ENCODE results near the gene SLC25A21.

The SLC25A21 gene

DNA sequence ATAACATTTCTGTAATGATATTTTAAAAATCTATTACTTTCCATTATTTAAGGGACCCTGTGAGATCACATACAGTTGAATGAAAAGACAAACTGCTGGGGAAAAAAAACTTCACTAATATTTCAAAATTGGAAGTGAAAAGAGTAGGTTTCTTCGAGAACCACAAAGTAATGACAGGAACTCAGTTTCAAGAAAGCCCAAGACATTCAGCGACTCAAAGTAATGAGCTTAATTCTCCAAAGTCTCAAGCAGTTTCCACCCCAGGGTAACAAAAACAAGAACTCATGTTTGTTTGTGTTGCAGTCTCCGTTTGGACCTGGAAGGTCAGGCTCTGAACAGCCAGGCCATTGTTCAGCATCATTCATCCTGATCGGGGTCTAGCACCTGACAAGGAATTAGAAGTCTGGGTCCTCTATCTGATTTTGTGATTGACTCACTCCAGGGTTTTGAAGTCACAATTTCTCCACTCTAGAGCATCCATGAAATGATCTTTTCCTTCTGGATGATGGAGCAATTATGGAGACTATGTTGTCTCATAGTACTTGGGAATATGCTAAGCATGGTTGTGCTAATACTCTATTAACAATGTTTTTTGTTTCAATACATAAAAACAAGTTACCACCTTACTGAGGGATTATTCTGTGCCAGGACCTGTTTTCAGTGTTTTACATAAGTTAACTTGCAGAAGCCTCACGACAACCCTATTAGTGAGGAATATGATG, 126.9 kb downstream of the SLC25A21 start:
- DNase-seq (no peak), ATAC-seq (no peak)

DNA sequence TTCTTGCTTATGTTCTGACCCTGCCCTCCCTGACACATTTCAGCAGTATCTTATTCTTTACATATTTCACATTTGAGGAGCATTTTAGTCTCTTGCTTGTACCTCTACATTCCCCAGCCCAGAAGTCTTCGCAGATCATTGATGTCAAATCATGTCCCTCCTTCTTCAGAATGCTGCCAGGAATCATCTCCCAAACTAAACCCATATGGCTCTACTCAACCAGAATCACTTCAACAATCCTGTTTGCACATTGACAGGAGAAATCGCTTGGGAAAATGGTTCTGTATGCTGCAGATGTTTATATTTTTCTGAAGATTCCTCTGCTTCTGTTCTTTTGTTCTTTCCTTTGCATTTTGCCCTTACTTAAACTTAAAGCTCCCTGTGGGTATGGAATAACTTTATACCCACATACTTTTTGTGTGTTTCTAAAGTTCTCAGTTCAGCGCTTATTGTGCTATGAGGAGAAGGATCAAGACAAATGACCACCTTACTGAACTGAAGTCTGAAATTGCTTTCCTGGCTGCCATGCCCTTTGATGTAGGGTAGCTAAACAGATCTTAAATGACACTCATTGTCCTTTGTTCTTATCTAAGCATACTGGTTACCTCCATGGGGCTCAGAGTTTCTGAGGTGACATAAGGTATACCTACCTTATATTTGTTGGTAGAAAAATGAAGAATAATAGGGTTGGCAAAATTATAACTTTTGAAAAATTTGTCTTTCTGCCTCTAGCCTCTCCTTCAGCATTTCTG, 134.6 kb downstream of the SLC25A21 start:
- DNase-seq: no peak
- no peak for ATAC-seq

DNA sequence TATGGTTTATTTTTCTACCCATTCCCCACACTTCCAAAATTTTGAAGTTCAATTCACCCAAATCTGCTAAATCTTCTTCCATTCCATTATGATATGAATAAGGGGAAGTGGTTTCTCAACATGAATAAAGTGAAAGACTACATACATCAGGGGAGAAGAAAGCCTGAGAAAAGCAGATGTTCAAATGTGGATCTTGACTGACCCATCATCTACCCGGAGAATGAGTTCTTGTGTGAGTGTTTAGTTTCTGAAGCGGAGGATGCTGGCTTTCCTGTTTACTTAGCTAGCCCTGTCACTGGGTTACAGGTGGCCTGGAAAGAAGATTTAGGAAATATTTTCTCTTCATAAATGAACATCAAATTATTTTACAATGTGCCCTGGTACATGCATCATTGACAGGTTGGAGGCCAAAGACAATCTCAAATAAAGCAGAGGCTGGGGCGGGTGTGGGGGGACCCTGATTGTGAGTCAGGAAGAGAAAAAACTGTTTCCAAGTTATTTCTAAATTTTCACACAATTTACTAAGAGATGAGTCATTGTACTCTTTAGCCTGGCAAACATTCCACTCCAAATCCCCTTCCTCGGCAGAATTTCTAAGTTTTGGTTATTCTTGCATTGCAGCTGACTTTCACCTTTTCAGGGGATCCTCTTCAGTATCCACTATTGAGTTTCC, 135.6 kb downstream of the SLC25A21 start:
- ATAC-seq (no peak), DNase-seq (no peak)

DNA sequence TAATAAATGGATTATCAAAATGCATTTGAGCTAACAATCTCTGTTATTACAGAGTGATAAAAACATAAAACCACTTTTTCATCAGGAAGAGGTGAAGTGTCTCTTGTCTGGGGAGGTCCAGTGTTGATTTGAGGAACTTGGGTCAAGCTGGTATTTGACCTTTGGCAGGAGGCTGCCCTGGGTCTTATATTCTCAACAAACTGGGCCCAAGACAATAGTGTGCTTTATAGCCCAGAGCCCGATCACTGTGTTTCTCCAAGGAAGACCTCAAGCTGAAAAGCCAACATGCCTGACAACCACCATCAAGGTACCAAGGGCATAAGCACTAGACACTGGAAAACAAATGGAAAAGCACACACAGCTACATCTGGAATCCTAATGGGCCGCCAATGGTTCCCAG, 137.0 kb downstream of the SLC25A21 start:
- DNase-seq (no peak), ATAC-seq (no peak)

DNA sequence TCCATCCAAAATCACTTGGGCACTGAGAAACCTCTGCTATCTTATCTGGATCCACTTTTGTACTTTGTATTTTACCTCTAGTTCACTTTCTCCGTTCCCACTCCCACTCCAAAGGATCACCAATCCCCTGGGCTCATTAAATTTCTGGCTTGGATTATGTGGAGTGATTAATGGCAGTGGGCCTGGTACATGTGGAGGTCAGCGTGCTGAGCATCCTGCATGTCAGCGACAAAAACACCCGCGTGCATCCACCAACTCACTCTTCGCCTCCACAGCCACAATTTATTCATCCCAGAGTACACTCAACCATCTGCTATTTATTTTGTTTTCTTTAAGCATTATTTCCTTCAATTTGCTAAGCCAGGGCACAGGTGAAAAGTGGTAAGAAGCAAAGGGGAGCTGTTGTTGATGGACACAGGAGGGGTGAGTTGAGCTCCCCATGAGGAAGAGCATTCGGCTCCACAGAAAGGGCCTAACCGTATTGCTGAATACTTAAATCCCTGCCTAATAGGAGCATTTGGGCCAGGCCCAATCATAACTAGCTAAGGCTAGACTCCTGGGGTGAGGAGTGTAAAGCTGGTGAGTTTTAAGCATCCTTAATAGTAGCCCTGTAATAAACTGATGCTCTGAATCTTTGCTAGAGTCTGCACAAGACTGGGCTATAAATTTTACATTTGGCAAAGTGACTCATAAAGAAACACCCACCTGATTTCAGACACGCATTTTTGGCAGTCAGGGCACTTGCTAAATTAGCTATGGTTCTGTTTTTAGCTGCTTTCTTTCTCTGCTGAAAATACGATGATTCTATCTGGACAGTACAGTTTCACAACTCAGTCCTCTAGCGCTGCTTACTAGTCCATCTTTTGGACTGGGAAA, 137.8 kb downstream of the SLC25A21 start:
- no peak for DNase-seq

DNA sequence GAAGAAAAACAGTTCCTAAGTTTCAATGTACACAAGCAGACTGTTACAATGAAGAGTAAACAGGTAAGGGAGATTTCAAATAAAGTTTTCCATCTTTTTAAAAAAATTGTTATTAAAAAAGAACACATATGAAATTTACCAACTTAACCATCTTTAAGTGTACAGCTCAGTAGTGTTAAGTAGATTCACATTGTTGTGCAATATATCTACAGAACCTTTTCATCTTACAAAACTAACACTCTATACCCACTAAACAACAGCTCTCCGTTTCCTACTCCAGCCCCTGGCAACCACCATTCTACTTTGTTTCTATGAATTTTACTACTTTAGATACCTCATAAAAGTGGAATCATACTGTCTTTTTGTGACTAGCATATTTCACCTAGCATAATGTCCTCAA, 139.5 kb downstream of the SLC25A21 start:
- no peak for DNase-seq
- ATAC-seq: no peak

More for the DNA sequence above, 137.8 kb downstream of the SLC25A21 start:
- no peak for ATAC-seq

DNA sequence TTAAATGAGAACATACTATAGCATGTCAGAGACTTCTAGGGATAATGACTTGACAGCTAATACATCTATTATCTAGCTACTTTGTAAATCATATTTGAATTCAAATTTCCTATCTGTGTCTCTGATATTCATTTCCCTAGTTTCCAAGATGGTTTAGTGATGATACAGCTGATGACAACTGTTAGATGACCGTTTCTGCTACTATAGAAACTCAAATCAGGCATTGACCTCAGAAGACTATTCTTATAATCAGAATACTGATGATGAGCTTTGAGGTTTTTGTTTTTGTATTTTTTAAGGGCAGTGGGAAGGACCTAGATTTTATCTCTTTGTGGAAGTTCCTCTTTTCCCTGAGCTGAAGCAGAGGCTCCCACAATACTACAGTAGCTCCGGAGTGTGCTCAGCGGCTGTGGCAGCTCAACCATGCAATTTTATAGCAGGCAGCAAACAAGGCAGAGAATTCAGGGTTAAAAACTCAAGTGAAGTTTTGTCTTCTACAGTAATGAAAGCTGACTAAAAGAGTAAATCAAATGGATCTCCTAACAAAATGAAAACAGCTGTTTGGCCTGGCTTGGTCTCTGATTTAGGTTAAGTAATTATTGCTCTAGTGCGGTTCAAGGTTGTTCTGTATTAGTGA, 145.1 kb downstream of the SLC25A21 start:
- no peak for DNase-seq
- no peak for ATAC-seq

DNA sequence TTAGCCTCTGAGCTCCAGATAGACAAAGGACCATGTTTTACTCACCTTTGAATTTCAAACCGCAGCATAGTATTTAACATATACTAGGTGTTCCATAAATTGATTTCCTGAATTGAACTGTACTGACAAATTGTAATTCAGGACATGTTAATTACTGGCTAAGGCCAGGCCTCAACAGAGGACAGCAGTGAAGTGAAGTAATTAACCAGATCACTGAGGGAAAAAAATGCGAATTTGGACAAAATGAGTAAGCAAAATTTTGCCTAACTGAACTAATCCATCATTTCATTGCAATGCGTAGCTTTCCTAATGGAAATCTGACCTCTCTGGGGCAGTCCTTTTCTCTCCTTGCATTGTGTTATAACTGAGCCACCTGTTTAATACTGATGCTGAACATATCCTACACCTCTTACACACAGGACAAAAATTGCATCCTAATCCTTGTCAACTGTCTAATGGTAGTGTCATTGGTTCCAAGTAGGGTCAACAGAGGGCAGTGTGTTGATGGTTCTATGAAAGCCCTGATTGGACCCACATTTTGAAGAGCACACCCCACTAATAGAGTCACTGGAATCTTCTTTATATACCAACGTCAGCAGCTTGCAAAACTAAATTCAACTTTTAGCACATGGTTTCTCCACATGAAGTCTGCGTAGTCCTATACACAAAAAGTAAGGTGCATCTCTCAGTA, 148.4 kb downstream of the SLC25A21 start:
- DNase-seq: no peak
- ATAC-seq: no peak

DNA sequence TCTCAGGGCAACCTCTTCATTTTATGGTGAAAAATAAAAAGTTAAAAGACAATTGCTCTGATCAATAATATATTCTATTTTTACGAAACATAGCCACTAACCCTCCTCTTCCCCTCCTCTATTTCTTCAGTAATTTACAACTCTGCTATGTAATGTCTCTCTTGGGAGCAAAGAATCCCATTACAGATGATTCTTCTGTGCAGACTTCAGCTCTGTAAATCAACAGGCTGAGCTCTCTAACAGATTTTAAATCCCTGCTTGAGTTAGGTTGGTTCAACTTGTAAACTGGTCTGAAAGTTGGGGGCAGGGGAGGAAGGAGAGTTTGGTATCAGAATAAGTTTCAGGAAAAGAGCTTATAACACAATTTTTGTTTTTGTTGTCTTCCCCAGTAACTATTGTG, 151.0 kb downstream of the SLC25A21 start:
- DNase-seq (no peak), ATAC-seq (no peak)

DNA sequence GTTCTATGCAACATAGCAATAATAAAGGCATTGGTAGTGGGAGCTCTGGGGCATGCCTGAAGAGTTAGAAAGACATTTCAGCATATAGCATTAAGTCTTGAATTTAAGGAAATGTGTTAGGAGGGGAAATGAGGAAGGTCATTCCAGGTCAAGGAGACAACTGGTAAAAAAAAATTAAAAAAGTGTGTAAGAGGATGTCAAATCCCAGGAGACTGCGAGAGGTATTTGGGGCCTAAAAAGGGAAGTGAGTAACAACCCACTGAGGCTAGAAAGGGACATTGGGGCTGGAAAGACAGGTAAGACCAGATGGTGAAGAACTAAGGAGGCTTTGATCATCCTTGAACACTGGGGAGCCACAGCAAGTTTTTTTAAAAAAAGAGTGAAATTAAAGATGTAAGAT, 152.9 kb downstream of the SLC25A21 start:
- ATAC-seq (no peak), DNase-seq (no peak)

DNA sequence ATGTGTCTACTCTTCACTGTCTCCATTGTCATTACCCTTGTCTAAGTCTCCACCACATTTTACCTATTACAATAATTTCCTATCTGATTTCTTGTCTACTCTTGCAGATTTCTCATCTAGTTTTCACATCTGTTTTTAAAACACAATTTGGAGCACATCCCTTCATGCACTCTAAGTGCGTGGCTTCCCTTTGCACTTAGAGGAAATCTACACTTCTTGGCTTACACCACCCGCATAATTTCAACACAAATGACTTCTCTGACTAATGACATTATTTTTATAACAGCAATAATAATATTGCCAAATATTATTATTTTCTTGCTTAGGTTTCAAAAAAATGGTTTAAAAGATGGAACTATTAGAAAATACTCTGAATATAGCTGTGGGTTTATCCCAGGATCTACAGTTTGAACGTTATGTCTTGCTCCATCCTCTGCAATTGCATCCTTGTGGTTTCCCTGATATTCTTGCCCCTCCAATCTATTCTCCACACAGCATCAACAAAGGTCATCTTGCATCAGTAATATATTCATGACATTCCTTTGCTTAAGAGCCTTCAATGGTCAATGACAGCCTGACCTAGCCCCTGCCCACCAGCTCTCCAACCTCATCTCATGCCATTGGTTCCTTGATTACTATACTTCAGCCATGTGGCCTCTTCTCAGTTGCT, 153.7 kb downstream of the SLC25A21 start:
- no peak for DNase-seq
- no peak for ATAC-seq

DNA sequence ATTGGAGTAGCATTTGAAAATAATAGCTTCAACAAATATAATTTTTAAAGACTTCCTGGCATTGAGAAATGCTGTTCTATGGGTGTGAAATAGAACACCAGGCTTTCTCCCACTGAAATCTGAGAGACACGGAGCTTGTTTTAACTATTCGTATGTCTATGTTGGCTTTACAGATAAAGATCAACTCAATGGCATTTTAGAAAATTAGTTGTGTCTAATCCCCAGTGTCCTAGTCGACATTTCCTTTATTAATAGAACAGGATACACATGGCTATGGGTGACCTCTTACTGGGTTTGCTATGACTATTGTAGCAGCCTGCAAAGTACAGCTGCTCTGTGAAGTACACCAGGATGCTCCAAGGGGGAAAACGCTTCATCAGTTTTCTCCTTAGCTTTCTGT, 159.3 kb downstream of the SLC25A21 start:
- no peak for ATAC-seq
- DNase-seq: no peak

DNA sequence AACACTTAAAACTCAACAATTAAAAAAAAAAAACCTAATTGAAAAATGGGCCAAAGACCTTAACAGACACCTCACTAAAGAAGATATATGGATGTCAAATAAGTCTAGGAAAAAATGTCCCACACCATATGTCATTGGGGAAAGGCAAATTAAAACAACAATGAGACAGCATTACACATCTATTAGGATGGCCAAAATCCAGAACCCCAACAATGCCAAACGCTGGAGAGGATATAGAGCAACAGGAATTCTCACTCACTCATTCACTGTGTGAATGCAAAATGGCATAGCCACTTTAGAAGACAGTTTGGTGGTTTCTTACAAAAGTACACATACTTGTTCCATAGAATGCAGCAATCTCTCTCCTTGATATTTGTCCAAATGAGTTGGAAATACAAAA, 173.7 kb downstream of the SLC25A21 start:
- no peak for DNase-seq
- no peak for ATAC-seq

DNA sequence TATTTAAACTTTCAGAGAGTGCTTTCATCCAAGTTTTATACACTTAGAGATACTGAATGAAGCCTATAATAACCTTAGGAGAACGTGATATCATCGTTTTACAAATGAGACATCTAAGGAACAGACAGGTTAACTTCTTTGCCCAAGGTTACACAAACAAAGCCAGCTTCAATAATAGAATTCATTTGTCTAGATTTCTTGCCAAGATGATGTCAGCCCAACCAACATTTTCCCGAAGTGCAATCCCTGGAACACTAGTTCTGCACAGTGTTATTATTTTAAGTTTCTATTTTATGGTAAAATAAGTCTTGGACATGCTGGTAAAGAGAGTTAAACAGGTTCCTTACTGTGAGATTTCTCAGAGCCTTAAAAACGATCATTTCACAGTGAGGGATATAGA, 174.6 kb downstream of the SLC25A21 start:
- ATAC-seq: no peak
- no peak for DNase-seq

DNA sequence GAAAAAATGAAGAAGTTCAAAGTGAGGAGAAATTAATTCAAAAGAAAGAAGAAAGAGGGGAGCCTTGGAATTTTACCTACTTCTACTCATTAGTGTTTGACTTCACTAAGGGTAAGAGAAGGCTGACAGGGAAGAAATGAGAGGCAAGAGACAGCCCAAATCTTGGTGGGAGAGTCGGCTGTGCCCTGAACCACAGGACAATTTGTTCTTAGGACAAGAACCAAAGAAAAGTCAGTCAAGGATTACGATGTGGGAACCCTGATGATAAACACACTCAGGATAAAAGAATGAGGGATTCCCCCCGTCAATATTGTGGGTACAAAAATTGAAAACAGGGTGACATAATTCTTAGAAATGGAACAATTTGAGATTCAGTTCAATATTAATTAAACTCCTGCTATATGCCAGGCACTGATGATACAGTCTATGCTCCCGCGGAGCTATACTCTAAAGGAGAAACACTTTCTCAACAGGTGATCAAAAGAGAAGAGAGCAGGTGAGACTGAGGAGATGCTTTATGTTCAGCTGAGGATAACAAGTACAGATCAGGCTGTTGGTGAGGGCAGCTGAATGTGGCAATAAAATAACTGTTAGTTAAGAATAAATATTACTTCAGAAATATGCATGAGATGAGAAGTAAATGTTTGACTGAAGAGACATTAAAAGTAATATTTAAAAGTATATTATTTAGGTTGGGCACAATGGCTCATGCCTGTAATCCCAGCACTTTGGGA, 175.4 kb downstream of the SLC25A21 start:
- DNase-seq (no peak), ATAC-seq (no peak)

DNA sequence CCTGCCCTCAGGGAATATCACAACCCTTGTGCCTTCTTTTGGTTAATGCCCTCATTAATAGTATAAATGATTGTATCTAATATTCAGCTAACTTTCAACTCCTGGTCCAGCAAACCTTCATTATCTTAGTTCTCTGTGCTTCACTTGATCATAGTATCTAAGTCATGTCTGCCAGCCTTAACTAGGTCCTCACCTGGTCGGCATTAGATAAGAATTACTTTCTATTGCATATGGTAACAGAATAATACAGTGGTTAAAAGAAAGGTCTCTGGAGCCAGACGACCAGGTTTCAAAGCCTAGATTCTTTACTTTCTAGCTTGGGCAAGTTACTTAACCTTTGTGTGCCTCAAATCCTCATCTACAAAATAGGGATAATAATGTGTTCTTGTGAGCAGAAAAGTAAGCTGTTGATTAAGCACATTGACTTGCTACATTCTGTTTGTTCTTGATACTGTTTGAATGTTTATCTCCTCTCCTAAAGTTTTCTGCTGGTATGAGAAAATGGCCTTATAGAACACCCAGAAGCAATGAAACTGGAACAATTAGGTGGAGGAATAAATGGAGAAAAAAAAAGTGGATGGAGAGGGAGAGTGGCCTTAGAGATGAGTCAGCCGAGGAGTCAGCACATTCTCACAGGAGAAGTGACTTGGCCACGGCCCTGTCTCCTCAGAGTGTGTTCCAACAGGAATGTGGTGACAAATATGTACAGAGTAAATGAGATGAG, 176.1 kb downstream of the SLC25A21 start:
- no peak for DNase-seq
- no peak for ATAC-seq

DNA sequence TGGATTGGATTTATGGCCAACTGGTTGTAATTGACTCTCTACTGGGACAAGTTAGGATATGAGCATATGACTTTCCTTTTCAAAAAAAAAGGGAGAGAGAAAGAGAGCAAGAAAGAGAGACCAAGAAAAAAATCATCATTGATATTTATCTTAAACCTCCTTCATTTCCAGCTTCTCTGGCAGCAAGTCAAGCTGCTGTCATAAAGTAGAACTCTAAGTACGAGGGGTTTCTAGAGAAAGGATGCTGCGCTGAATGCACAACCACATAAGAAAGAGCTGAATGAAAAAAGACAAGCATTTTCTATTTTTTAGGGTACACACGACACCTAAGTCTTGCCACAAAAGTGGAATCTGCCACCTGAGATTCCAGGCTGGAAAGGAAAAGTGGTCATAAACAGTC, 182.6 kb downstream of the SLC25A21 start:
- ATAC-seq (no peak), DNase-seq (no peak)

DNA sequence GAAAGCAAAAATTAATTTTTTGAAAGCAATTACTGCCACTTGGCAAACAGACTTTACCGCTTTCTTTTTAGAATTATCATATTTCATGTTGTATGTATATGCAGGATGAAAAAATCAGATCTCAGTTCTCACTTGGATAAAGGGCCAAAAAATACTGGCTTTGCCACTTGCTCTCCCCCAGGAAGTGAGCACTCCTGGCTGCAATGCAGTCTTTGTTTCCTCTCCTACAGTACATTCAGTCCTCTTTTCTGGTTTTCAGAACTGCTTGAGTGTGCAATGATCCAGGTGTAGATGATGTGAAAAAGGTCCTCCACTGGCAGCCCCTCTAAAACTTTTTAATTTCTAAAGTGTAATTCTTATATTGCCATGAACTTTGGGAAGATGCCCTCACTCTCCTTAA, 183.4 kb downstream of the SLC25A21 start:
- DNase-seq (no peak), ATAC-seq (no peak)

DNA sequence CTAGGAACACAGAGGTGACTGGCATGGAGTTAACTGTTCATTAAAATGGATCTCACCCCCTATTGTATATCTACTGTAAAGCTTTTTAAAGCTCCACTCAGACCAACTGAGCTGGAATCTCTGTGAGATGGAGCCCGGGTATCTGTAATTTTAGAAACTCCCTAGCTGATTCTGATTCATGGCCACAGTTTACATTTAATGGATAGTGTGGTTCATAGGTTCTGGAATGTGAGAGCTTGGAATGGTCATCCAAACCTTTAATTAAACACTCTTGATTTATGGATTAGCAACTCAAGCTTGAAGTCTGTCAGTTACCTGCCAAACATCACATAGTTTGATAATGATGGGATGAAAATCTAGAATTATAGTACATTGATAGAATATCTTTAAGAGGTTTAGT, 183.8 kb downstream of the SLC25A21 start:
- no peak for DNase-seq

More for the DNA sequence above, 183.8 kb downstream of the SLC25A21 start:
- ATAC-seq: no peak

Measured in stimulated activated naive CD8-positive, alpha-beta T cell treated with anti-CD3 and anti-CD28 coated beads, Interleukin-15, Interleukin-2, amounts not matched to agents 100 U/mL and 50 U/mL, for 24 hours (primary cell).